ENCODE measurements around the gene PDE4D. TPM values are rescaled to one million over a fixed set of nuclear protein-coding genes. Genes with fewer than 3 reads are reported as not detected.

PDE4D gene
- total RNA-seq, 1 donor from 2014 or later, result 28.2 TPM

DNA sequence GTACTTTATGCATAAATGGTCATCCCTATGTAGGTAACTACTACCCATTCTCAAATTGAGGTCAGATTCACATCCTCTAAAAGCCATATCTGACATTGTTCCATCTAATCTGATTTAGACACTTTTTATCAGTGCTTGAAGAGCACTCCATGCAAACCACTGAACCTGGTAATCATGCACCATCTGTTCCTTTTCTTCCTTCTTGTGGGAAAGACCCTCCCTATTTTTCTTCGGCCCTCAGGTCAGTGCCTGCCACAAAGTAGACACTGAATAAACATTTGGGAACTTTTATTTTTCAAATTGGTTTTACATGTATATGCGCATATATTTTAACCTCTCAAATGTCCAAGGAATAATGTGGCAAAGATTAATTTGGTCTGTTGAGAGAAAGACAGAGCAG is 26.0 kb upstream of the PDE4D start:
- ChIA-PET CTCF (no interaction called here), POLR2A (no interaction called here)
- ATAC-seq (ENCODE audit: low read depth) (no peak), DNase-seq (no peak)
- Mint-ChIP-seq H3K27me3 (no peaks in the 10 kb centered on the region), H3K9me3 (no peaks in the 10 kb centered on the region), H3K36me3 (ENCODE audit: low read depth) (no peaks in the 10 kb centered on the region), H3K4me3 (no peak overlapping the region), H3K4me1 (no peaks in the 10 kb centered on the region), H3K27ac (no peak overlapping the region)
- TF ChIP-seq, protein P1, sequence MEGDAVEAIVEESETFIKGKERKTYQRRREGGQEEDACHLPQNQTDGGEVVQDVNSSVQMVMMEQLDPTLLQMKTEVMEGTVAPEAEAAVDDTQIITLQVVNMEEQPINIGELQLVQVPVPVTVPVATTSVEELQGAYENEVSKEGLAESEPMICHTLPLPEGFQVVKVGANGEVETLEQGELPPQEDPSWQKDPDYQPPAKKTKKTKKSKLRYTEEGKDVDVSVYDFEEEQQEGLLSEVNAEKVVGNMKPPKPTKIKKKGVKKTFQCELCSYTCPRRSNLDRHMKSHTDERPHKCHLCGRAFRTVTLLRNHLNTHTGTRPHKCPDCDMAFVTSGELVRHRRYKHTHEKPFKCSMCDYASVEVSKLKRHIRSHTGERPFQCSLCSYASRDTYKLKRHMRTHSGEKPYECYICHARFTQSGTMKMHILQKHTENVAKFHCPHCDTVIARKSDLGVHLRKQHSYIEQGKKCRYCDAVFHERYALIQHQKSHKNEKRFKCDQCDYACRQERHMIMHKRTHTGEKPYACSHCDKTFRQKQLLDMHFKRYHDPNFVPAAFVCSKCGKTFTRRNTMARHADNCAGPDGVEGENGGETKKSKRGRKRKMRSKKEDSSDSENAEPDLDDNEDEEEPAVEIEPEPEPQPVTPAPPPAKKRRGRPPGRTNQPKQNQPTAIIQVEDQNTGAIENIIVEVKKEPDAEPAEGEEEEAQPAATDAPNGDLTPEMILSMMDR (IDR thresholded peaks at IDR 0.05), result no peak
- intact Hi-C loops (cut with micrococcal nuclease), result no loop called here

DNA sequence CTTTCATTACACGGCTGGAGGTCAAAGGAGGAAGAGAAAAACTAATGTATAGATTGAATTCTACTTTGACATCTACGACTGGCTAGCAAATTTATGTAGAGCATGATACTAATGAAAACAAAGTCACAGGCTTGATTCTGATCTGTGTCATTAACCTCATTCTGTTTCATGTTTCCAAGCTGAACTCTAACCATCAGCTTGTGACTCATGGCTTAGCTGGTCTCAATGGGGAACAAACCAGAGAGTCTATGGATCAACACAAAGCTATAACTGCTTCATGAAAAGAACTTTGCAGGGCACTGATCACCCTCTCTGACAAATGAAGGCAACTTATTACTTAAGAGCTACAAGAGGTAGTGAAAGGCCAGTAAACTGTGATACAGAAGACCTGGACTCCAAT is 23.6 kb upstream of the PDE4D start:
- no peak for DNase-seq
- H3K36me3 Mint-ChIP-seq (ENCODE audit: low read depth), result no peaks in the 10 kb centered on the region

GRCh38 chr5:59905188-59905587 is 11.7 kb upstream of the PDE4D start:
- Mint-ChIP-seq H3K27ac (no peak overlapping the region), H3K27me3 (peaks cover 3% of the 10 kb centered on the region), H3K4me1 (no peaks in the 10 kb centered on the region), H3K4me3 (no peak overlapping the region), H3K36me3 (ENCODE audit: low read depth) (no peaks in the 10 kb centered on the region), H3K9me3 (no peaks in the 10 kb centered on the region)
- TF ChIP-seq, protein P1 (IDR thresholded peaks at IDR 0.05), result no peak
- ChIA-PET POLR2A (no interaction called here), CTCF (no interaction called here)
- no peak for DNase-seq
- intact Hi-C loops (cut with micrococcal nuclease), result no loop called here
- no peak for ATAC-seq (ENCODE audit: low read depth)

More for the DNA sequence above, 23.6 kb upstream of the PDE4D start:
- TF ChIP-seq, protein P1 (IDR thresholded peaks at IDR 0.05), result no peak
- no peak overlapping the region for H3K4me3 Mint-ChIP-seq
- intact Hi-C loops (cut with micrococcal nuclease), result no loop called here
- no peaks in the 10 kb centered on the region for H3K27me3 Mint-ChIP-seq
- ChIA-PET CTCF (no interaction called here), POLR2A (no interaction called here)
- ATAC-seq (ENCODE audit: low read depth), result no peak
- no peaks in the 10 kb centered on the region for H3K9me3 Mint-ChIP-seq
- H3K27ac Mint-ChIP-seq, result no peak overlapping the region
- no peaks in the 10 kb centered on the region for H3K4me1 Mint-ChIP-seq

DNA sequence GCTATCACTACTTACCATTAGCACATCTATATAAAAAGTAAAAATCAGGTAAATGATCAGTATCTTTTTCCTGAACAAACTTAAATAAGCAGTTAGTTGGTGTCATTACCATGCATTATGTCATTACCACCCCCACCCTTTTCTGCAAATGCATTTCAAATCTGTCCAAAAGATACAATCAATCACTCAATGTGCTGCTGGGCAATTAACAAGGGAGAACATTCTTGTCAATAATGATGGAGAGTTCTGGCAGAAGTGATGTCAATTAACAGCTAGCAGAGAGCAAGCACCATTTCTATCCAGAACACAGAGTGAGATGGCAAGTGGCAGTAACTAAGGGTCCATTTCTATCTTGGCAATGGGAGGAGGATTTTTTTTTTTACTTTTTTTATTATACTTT is 3.5 kb upstream of the PDE4D start:
- CTCF ChIA-PET, result no interaction called here

DNA sequence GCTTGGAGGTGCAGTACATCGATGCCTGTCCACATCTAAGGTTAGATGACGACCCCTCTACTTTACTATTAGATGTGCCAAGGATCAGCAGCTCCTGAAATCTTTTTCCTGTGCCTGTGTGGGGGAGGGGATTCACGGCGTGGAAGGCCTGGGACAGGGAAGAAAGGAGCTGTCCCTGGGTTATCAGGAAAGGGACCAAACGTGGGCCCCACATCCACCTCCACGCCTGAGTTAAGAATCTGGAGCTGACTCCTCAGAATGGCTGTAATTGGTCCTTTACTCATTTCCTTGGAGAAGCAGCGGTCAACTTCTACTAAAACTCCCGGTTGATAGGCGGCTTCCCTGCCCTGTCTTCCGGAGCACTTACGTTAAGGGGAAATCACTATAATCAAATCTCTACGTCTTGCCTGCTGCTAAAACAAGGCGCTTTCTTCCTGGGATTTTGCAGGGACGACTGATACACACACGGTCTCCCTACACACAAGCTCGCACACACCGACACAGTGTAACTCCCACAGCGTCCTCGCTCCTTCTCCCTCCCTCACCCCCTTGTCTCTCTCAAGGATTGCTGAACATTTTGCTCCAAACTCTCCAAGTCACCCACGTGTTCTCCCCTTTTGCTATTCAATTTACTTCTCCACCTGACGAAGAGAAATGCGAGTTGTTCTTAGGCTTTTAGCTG is 1.4 kb downstream of the PDE4D start:
- DNase-seq (no peak), ATAC-seq (ENCODE audit: low read depth) (no peak)
- no peak overlapping the region for H3K27ac Mint-ChIP-seq
- no peak overlapping the region for H3K4me3 Mint-ChIP-seq
- TF ChIP-seq, protein P1 (IDR thresholded peaks at IDR 0.05), result no peak
- H3K9me3 Mint-ChIP-seq, result no peaks in the 10 kb centered on the region
- H3K4me1 Mint-ChIP-seq, result peaks cover 14% of the 10 kb centered on the region
- CTCF ChIA-PET, result no interaction called here
- POLR2A ChIA-PET, result no interaction called here
- no peaks in the 10 kb centered on the region for H3K36me3 Mint-ChIP-seq (ENCODE audit: low read depth)
- intact Hi-C loops (cut with micrococcal nuclease), result no loop called here
- H3K27me3 Mint-ChIP-seq, result peaks cover 26% of the 10 kb centered on the region

More for the DNA sequence above, 3.5 kb upstream of the PDE4D start:
- POLR2A ChIA-PET, result no interaction called here
- Mint-ChIP-seq H3K27me3 (peaks cover 23% of the 10 kb centered on the region), H3K9me3 (no peaks in the 10 kb centered on the region), H3K36me3 (ENCODE audit: low read depth) (no peaks in the 10 kb centered on the region), H3K4me3 (no peak overlapping the region), H3K27ac (no peak overlapping the region), H3K4me1 (peaks cover 14% of the 10 kb centered on the region)
- DNase-seq, result no peak
- ATAC-seq (ENCODE audit: low read depth), result no peak
- intact Hi-C loops (cut with micrococcal nuclease), result no loop called here
- TF ChIP-seq, protein P1 (IDR thresholded peaks at IDR 0.05), result no peak
